HG03108 (cell line): ENCODE results near the gene TRPV6.

Source experiments
- ATAC-seq: cut with Tn5 transposase; IDR thresholded peaks from one replicate; pipeline ENCODE4 v1.9.1; 2021; ENCODE audit warnings: moderate library complexity; ENCODE audit not compliant: unreplicated experiment

TRPV6 gene

DNA sequence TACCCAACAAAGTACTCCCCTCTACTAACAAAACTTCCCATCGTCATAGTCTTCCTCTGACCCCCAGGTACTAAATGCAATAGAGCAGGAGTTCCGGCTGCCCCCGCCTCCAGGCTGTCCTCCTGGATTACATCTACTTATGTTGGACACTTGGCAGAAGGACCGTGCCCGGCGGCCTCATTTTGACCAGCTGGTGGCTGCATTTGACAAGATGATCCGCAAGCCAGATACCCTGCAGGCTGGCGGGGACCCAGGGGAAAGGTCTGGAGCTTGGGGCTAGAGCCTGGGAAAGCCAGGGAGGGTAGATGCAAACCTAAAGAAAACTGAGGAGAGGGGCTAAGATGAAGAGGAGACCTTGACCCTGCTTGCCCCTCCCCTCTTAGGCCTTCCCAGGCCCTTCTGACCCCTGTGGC, 15.4 kb downstream of the TRPV6 start:
- ATAC-seq, result no peak

GRCh38 chr7:142869434-142869833, 16.1 kb downstream of the TRPV6 start:
- ATAC-seq, result no peak

- ATAC-seq, result no peak
Observed at GRCh38 chr7:142868986-142869415, 16.5 kb downstream of the TRPV6 start.

DNA sequence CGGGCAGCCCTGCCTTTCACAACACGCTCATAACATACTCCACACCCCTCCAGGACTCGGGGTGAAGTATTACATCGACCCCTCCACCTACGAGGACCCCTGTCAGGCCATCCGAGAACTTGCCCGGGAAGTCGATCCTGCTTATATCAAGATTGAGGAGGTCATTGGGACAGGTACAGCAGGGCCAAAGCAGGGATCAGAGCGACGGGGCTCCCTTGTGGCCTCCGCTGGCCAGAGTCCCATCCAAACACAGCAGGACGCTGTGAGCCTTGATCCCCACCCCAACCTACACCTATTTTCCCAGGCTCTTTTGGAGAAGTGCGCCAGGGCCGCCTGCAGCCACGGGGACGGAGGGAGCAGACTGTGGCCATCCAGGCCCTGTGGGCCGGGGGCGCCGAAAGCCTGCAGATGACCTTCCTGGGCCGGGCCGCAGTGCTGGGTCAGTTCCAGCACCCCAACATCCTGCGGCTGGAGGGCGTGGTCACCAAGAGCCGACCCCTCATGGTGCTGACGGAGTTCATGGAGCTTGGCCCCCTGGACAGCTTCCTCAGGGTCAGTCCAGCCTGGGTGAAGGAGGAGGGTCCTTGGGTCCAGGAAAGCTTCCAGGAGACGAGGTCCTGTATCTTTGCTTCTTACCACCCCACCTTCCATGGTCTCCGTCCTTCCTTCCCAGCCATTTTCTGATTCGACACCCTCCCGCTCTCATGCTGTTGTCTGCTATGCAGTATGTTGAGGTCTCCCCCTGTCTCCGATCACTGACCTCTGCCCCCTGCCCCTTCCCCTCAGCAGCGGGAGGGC, 17.2 kb downstream of the TRPV6 start:
- ATAC-seq, result no peak

DNA sequence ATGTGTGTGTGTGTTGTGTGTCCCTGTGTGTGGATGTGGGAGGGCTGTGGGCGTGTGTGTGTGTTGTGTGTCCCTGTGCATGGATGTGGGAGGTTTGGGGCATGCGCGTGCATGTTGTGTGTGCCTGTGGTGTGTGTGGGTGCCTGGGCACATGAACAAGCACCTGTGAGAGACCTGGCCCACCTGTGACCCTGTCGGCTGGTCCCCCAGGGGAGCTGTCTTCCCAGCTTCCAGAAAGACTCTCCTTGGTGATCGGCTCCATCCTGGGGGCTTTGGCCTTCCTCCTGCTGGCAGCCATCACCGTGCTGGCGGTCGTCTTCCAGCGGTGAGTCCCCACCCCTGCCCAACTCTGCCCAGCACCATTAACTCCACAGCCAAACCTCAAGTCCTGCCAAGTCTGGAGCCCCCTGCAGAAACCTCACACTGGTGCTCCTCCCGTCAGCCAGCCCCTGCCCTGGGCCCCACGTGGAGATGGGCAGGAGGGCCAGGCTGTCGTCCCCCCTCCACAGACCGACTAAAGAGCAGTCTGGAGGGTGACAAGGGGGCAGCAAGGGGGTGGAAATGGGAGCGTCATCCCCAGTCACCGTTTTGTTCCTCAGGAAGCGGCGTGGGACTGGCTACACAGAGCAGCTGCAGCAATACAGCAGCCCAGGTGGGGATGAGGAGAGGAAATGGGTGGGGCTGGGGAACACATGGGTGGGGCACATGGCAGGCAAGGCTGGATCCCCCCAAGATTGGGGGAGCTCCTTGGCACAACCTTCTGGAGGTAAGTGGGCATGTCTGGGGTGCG, 18.0 kb downstream of the TRPV6 start:
- ATAC-seq, result no peak

- ATAC-seq, result no peak
Observed at GRCh38 chr7:142867097-142867378, 18.5 kb downstream of the TRPV6 start.

GRCh38 chr7:142866361-142867096, 19.0 kb downstream of the TRPV6 start:
- no peak for ATAC-seq

DNA sequence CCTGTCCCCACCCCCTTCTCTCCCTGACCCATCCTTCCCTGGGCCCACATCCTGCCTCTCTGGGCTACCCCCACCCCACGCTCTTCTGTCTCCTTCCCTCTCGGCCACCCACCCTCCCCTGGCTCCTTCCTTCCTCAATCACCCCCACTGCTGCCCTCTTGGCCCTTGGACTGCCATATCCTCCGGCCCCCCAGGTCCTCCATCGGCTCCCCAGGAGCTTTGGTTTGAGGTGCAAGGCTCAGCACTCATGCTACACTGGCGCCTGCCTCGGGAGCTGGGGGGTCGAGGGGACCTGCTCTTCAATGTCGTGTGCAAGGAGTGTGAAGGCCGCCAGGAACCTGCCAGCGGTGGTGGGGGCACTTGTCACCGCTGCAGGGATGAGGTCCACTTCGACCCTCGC, 19.8 kb downstream of the TRPV6 start:
- no peak for ATAC-seq

DNA sequence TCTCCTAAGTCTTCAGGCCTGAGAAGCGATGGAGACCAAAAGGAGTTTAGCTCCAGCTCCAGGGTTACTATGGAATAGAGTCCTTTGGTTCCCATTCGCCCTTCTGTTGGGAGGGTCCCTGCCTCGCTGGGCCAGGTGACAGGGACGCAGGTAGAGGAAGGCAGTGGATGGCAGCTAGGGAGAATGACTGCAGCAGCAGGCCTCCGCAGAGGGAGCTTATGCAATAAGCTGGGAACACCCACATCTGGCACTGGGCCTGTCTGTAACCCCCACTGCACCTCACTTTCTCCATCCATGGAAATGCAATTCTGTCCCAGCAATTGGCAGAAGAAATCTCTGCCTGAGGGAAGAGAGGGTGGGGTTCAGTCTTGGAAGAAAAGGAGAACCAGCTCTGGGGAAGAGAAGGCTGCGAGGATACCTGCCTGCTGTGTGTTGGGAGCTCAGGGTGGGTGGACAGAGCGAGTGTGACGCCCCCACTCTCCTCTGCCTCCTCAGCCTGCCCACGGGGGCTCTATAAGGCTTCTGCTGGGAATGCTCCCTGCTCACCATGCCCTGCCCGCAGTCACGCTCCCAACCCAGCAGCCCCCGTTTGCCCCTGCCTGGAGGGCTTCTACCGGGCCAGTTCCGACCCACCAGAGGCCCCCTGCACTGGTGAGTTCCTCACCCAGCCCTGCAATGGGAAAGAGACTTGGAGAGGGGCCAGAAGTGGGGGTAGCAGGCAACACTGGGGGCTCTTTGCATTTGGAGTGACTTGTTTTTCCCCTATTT, 20.4 kb downstream of the TRPV6 start:
- no peak for ATAC-seq

- no peak for ATAC-seq
Observed at GRCh38 chr7:142863891-142864685, 21.5 kb downstream of the TRPV6 start.

- ATAC-seq, result no peak
Observed at GRCh38 chr7:142862786-142863400, 22.7 kb downstream of the TRPV6 start.

DNA sequence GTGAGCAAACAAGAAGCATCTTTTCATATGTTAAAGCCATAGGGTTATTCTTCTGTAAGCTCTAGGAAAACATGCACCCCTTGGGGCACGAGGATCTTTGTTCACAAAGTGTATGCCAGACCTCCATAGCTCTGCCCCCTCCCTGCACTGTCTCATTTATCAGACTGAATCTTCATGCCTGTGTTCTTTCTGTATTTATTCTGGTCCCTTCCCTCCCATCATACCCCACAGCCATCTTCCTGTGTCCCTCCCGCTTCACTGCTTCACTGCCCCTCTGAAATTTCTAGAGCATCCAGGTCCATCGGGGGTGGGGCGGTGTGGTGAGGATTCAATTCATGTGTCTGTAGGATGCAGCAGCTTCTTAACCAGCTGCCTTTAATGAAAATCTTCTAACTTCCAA, 23.2 kb downstream of the TRPV6 start:
- no peak for ATAC-seq

DNA sequence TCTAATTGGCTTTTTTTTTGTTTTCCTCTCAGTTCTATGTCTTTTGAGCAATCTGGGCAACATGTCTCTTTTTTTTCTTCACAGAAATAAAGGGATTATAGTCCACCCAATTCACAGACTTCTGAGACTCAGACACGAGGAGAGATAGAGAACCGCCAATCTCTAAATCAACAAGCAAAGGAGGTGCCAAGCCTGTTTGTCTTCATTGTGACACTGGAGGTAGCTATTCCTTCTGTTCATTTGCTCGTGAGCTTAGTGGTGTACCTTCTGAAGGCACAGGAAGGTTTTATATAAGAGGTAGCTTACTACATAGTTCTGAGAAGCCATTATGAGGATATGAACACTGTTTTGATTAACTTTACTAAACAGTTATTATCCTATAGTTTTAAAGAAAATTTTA, 24.6 kb downstream of the TRPV6 start:
- no peak for ATAC-seq

GRCh38 chr7:142859829-142860228, 25.7 kb downstream of the TRPV6 start:
- no peak for ATAC-seq

- no peak for ATAC-seq
Observed at GRCh38 chr7:142859411-142859810, 26.1 kb downstream of the TRPV6 start.

DNA sequence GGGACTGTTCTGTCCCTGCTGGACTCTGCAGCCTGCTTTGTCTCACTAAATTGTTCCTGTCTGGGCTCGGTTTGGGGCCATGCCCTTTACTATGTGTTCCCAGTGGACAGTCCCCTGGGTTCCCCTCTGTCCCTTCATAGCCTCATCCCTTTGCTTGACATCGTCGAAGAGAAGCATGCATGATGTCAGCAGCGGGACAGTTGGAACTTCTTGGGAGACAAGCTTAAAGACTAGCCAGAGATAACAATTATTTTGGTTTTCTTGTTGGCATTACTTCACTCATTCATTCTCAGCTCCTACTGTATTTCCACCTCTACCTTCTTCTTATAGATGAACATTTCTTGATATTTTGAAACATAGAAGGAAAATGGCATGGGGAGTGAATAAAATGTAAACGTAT, 27.9 kb downstream of the TRPV6 start:
- no peak for ATAC-seq

GRCh38 chr7:142856565-142857245, 28.8 kb downstream of the TRPV6 start:
- ATAC-seq, result no peak

- no peak for ATAC-seq
Observed at GRCh38 chr7:142855756-142856564, 29.6 kb downstream of the TRPV6 start.
